ENCODE measurements around the gene PKHD1.

- TF ChIP-seq YY1 (IDR thresholded peaks at IDR 0.05; ENCODE audit: low read depth): no peak
- no peak for TF ChIP-seq FOXM1 (IDR thresholded peaks at IDR 0.05; ENCODE audit: borderline replicate concordance, low read depth)
- no peak for TF ChIP-seq USF1 (IDR thresholded peaks at IDR 0.05)
These were observed 243.1 kb downstream of the PKHD1 start for GRCh38 chr6:51844336-51844735.

Data from Ishikawa (cell line).